Hepatocyte (in vitro differentiated cells): ENCODE results near the gene PCDHB14. TPM values are rescaled to one million over a fixed set of nuclear protein-coding genes. Genes with fewer than 3 reads are reported as not detected.
"Not testable (repeated sequence)": the region's sequence is repeated elsewhere in the genome, so short reads cannot be mapped to it uniquely, and the experiment has no call there.

Experiments used
- DNase-seq: peaks from one replicate; pipeline ENCODE4 v3.0.0-alpha.2; 2016; ENCODE audit warnings: low spot score
- H2AFZ ChIP-seq: fragments of 200-600 bp; sonication (generic); 2 replicates; pipeline ENCODE4 v1.6.0; 2016; ENCODE audit warnings: antibody characterized with exemption, mild to moderate bottlenecking
- H3K27ac ChIP-seq: fragments of 200-600 bp; sonication (generic); 2 replicates; pipeline ENCODE4 v1.5.1; 2016; ENCODE audit warnings: mild to moderate bottlenecking
- H3K27me3 ChIP-seq: fragments of 200-600 bp; sonication (generic); 2 replicates; pipeline ENCODE4 v1.6.1; 2016
- H3K36me3 ChIP-seq: fragments of 200-600 bp; sonication (generic); replicated peaks from 2 replicates; pipeline ENCODE4 v1.5.1; 2016; ENCODE audit warnings: low read depth; ENCODE audit not compliant: insufficient read depth
- H3K4me1 ChIP-seq: fragments of 200-600 bp; sonication (generic); 2 replicates; pipeline ENCODE4 v1.5.1; 2016; ENCODE audit warnings: mild to moderate bottlenecking, moderate library complexity; ENCODE audit not compliant: insufficient read depth
- H3K4me2 ChIP-seq: fragments of 200-600 bp; sonication (generic); 2 replicates; pipeline ENCODE4 v1.6.0; 2016
- H3K4me3 ChIP-seq: fragments of 200-600 bp; sonication (generic); 2 replicates; pipeline ENCODE4 v1.5.1; 2016; ENCODE audit warnings: mild to moderate bottlenecking
- H3K79me2 ChIP-seq: fragments of 200-600 bp; sonication (generic); 2 replicates; pipeline ENCODE4 v1.6.0; 2017; ENCODE audit warnings: mild to moderate bottlenecking
- H3K9me2 ChIP-seq: fragments of 200-600 bp; sonication (generic); replicated peaks from 2 replicates; pipeline ENCODE4 v1.6.0; 2017; ENCODE audit warnings: mild to moderate bottlenecking; ENCODE audit not compliant: insufficient read depth
- H3K9me3 ChIP-seq: fragments of 200-600 bp; sonication (generic); 2 replicates; pipeline ENCODE4 v1.5.1; 2016; ENCODE audit warnings: low read depth, mild to moderate bottlenecking
- H4K20me1 ChIP-seq: fragments of 200-600 bp; sonication (generic); 2 replicates; pipeline ENCODE4 v1.6.0; 2016; ENCODE audit warnings: mild to moderate bottlenecking; ENCODE audit not compliant: insufficient read depth, poor library complexity, severe bottlenecking
- CTCF ChIP-seq: fragments of 200-600 bp; sonication (generic); IDR thresholded peaks from 2 replicates; pipeline ENCODE4 v1.5.1; 2016; ENCODE audit warnings: antibody characterized with exemption, mild to moderate bottlenecking; ENCODE audit not compliant: poor library complexity
- EZH2 ChIP-seq: fragments of 200-600 bp; sonication (generic); IDR thresholded peaks from 2 replicates; pipeline ENCODE4 v1.6.1; 2016; ENCODE audit warnings: antibody characterized with exemption, mild to moderate bottlenecking, borderline replicate concordance
- EZH2phosphoT487 ChIP-seq: fragments of 200-600 bp; sonication (generic); IDR thresholded peaks from one replicate; pipeline ENCODE4 v1.6.1; 2018; ENCODE audit warnings: antibody characterized with exemption, mild to moderate bottlenecking, low read depth, moderate library complexity; ENCODE audit not compliant: unreplicated experiment, severe bottlenecking
- WGBS: methylation state at CpG from one replicate; pipeline ENCODE4 v1.1.6; 2016; ENCODE audit warnings: low lambda C conversion rate; ENCODE audit errors: missing lambda C conversion rate; 5-methylcytosine and 5-hydroxymethylcytosine counted together
- polyA plus RNA-seq: library from polyadenylated mRNA; unstranded; fragments of >200 nt; fragmentation: Nextera tagmentation; extraction: Ambion mirVana; gene quantifications from 2 replicates; pipeline ENCODE4 v1.2.1, GENCODE V29; 2016
- total RNA-seq: library from RNA; depleted of rRNA; stranded (reverse); fragments of >200 nt; gene quantifications from 2 replicates; pipeline ENCODE4 v1.2.3, GENCODE V29; 2014

The PCDHB14 gene
- total RNA-seq (3.9 and 4.3 TPM in 2 replicates), polyA plus RNA-seq (2.2 and 3.0 TPM in 2 replicates)

DNA sequence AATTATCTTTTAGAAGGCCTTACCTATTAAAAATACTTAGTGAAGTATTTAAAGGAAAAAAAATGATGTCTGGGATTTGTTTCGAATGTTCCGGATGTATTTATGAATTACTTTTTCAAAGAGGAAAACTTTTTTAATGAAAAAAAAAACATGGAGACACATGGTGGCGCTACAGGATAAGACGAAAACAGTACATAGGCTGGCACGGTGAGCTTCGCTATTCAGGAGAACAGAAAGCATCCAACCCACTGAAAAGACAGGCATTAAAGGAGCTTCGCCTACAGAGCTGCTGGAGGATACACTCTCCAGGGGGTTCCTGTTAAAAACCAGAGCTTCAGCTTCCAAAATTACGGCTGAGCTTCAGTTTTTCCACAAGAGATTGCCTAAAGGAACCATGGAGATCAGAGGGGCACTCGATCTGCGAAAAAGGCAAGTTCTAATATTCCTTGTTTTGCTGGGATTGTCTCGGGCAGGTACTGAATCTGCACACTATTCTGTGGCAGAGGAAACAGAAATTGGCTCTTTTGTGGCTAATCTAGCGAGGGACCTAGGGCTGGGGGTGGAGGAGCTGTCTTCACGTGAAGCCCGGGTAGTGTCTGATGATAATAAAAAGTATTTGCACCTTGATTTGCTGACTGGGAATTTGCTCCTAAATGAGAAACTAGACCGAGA is at the start of gene PCDHB14:
Gene PCDHB14, plus strand, starts transcription at position 232 of the 672 bp plus-strand sequence. Its CDS starts 163 bp downstream, at position 395.
- Histone ChIP-seq H3K4me2 (peak within 1 kb of the TSS; percentile 62), H3K36me3 (no peaks in the 10 kb centered on the region), H3K4me1 (no peaks in the 10 kb centered on the region), H3K4me3 (no peak within 1 kb of the TSS), H4K20me1 (no peaks in the 10 kb centered on the region), H3K9me2 (no peaks in the 10 kb centered on the region), H3K27me3 (no peaks in the 10 kb centered on the region), H3K27ac (no peak within 1 kb of the TSS), H3K79me2 (no peaks in the 10 kb centered on the region), H2AFZ (no peak within 1 kb of the TSS), H3K9me3 (peaks cover 27% of the 10 kb centered on the region)
- WGBS = 51% methylated on average over 15 of the region's 15 CpGs
- peak; percentile 21 for DNase-seq
- no peak for TF ChIP-seq EZH2phosphoT487
- no peak for TF ChIP-seq EZH2
- no peak for TF ChIP-seq CTCF

DNA sequence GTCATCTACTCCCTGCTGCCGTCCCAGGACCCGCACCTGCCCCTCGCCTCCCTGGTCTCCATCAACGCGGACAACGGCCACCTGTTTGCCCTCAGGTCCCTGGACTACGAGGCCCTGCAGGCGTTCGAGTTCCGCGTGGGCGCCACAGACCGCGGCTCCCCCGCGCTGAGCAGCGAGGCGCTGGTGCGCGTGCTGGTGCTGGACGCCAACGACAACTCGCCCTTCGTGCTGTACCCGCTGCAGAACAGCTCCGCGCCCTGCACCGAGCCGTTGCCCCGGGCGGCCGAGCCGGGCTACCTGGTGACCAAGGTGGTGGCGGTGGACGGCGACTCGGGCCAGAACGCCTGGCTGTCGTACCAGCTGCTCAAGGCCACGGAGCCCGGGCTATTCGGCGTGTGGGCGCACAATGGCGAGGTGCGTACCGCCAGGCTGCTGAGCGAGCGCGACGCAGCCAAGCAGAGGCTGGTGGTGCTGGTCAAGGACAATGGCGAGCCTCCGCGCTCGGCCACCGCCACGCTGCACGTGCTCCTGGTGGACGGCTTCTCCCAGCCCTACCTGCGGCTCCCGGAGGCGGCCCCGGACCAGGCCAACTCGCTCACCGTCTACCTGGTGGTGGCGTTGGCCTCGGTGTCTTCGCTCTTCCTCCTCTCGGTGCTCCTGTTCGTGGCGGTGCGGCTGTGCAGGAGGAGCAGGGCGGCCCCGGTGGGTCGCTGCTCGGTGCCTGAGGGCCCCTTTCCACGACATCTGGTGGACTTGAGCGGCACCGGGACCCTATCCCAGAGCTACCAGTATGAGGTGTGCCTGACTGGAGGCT is 48.6 kb upstream of the PCDHB14 start:
- not testable (repeated sequence) for H3K36me3 ChIP-seq, H3K27ac ChIP-seq
- peaks cover 10% of the 10 kb centered on the region for H3K9me3 ChIP-seq

DNA sequence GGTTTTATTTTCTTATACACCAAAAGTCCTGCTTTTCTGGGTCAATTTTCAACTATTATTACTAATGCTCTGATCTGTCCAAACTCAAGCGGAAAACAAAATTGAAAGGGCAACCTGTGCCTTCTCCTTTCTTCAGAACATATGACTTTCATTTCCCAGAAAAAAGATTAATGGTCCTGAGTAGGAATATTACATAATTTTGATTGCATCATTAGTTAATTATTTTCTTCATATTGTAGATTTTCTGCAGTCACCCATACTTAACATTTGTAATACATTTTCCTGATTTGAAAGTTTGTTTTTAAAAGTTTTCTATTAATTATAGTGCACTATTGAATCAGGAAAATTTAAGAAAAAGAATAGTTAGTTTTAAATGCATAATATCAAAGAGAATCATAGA is 47.2 kb upstream of the PCDHB14 start:
- H3K27me3 ChIP-seq = no peaks in the 10 kb centered on the region
- H2AFZ ChIP-seq = no peak overlapping the region

More for the DNA sequence above, 48.6 kb upstream of the PCDHB14 start:
- DNase-seq, H2AFZ ChIP-seq, H3K4me1 ChIP-seq, H3K27me3 ChIP-seq, H3K4me2 ChIP-seq, H4K20me1 ChIP-seq, H3K79me2 ChIP-seq, H3K9me2 ChIP-seq, H3K4me3 ChIP-seq: not testable (repeated sequence)
- WGBS = 96% methylated on average over 51 of the region's 79 CpGs

GRCh38 chr5:141177577-141178191 is 45.5 kb upstream of the PCDHB14 start, which contains the start of gene PCDHB8:
Gene PCDHB8, plus strand, starts transcription at chr5:141177790. Its CDS starts 245 bp downstream, at chr5:141178035.
- WGBS = 75% methylated on average over 14 of the region's 18 CpGs
- not testable (repeated sequence) for H3K36me3 ChIP-seq, H2AFZ ChIP-seq, H3K4me1 ChIP-seq, H3K9me2 ChIP-seq, H4K20me1 ChIP-seq, DNase-seq, H3K27me3 ChIP-seq, H3K27ac ChIP-seq, H3K4me2 ChIP-seq, H3K4me3 ChIP-seq, H3K79me2 ChIP-seq
- peaks cover 10% of the 10 kb centered on the region for H3K9me3 ChIP-seq

More for the DNA sequence above, 47.2 kb upstream of the PCDHB14 start:
- Histone ChIP-seq H3K36me3 (no peaks in the 10 kb centered on the region), H3K9me2 (no peaks in the 10 kb centered on the region), H3K9me3 (peaks cover 10% of the 10 kb centered on the region), H3K27ac (no peak overlapping the region), H3K4me1 (no peaks in the 10 kb centered on the region), H4K20me1 (no peaks in the 10 kb centered on the region), H3K79me2 (no peaks in the 10 kb centered on the region), H3K4me3 (no peak overlapping the region), H3K4me2 (no peak overlapping the region)
- DNase-seq = no peak
- WGBS = 97% methylated on average over 1 of the region's 1 CpG
- TF ChIP-seq CTCF (no peak), EZH2phosphoT487 (no peak), EZH2 (no peak)

GRCh38 chr5:141179371-141179770 is 43.8 kb upstream of the PCDHB14 start:
- H3K9me3 ChIP-seq = peaks cover 10% of the 10 kb centered on the region
- H3K4me1 ChIP-seq, DNase-seq, H3K9me2 ChIP-seq, H3K4me3 ChIP-seq, H3K27ac ChIP-seq, H3K27me3 ChIP-seq, H3K79me2 ChIP-seq, H4K20me1 ChIP-seq, H2AFZ ChIP-seq, H3K36me3 ChIP-seq, H3K4me2 ChIP-seq: not testable (repeated sequence)
- WGBS = 93% methylated on average over 22 of the region's 39 CpGs

- H3K4me1 ChIP-seq, H3K27ac ChIP-seq, H3K36me3 ChIP-seq, H3K27me3 ChIP-seq, H3K4me2 ChIP-seq, H2AFZ ChIP-seq, H3K9me2 ChIP-seq, H3K79me2 ChIP-seq, H4K20me1 ChIP-seq, DNase-seq, H3K4me3 ChIP-seq: not testable (repeated sequence)
- H3K9me3 ChIP-seq = peaks cover 10% of the 10 kb centered on the region
- 96% methylated on average over 22 of the region's 32 CpGs for WGBS
These were observed 43.3 kb upstream of the PCDHB14 start for GRCh38 chr5:141179876-141180275.
